ENCODE data around the gene WDPCP.
"Not testable (repeated sequence)": the region's sequence is repeated elsewhere in the genome, so short reads cannot be mapped to it uniquely, and the experiment has no call there.

Gene WDPCP

GRCh38 chr2:63186331-63186730 is 401.9 kb downstream of the WDPCP start:
- H3K4me3 ChIP-seq (ENCODE audit: low read length): no peak overlapping the region
- TF ChIP-seq ZNF274 (IDR thresholded peaks at IDR 0.05; ENCODE audit: low read depth, low read length): no peak

DNA sequence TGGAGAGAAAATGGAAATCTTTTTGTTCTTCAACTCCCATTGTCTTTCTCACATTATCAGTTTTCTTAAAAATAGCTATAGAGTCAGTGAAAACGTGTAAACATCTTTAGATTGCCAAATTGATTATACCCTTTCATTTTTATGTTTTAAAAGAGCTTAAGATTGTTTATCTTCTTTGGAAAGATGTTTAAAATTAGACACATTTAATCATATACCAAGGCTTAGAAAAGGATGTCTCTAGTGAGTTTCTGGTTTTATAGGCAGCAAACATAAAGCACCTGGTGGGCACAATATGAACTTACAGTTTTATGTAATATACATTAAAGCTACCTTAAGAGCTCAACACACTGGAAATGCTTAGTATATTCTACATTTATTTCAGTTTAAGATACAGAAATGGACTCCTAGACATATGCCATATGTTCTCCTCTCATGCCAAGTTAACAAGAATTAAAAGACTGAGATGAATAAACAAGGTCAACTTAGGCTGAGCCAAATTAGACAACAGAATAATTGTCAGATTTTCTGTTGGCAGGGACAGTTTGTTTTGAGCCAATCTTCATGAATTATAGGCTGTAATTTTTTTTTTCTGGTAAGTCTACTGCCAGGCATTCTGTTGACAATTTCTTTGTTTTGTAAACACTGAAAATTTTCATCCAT is 425.0 kb downstream of the WDPCP start:
- H3K4me3 ChIP-seq (ENCODE audit: low read length): no peak overlapping the region
- no peak for TF ChIP-seq ZNF274 (IDR thresholded peaks at IDR 0.05; ENCODE audit: low read depth, low read length)

DNA sequence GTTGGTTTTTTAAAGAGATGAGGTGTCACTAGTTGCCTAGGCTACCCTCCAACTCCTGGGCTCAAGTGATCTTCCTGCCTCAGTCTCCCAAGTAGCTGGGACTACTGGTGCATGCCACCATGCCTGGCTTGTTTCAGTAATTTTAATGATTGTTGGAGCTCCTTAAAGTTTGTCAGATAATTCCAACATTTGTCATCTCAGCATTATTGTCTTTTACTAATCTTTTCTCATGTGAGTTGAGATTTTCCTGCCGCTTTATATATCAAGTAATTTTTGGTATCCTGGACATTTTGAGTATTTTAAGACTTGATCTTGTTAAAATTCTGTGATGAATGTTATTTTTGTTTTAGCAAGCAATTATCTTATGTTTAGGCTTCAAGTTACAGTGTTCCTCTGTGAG is 429.0 kb downstream of the WDPCP start:
- no peak overlapping the region for H3K4me3 ChIP-seq (ENCODE audit: low read length)
- no peak for TF ChIP-seq ZNF274 (IDR thresholded peaks at IDR 0.05; ENCODE audit: low read depth, low read length)

DNA sequence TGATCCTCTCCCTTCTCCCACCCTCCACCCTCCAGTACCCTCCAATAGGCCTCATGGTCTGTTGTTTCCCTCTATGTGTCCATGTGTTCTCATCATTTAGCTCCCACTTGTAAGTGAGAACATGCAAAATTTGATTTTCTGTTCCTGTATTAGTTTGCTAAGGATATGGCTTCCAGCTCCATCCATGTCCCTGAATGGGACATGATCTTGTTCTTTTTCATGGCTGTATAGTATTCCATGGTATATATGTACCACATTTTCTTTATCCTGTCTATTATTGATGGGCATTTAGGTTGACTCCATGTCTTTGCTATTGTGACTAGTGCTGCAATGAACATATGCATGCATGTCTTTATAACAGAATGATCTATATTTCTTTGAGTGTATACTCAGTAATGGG is 451.6 kb downstream of the WDPCP start:
- not testable (repeated sequence) for H3K4me3 ChIP-seq (ENCODE audit: low read length)

- no peak for TF ChIP-seq ZNF274 (IDR thresholded peaks at IDR 0.05; ENCODE audit: low read depth, low read length)
- no peak overlapping the region for H3K4me3 ChIP-seq (ENCODE audit: low read length)
These were observed 456.3 kb downstream of the WDPCP start for GRCh38 chr2:63132020-63132419.

DNA sequence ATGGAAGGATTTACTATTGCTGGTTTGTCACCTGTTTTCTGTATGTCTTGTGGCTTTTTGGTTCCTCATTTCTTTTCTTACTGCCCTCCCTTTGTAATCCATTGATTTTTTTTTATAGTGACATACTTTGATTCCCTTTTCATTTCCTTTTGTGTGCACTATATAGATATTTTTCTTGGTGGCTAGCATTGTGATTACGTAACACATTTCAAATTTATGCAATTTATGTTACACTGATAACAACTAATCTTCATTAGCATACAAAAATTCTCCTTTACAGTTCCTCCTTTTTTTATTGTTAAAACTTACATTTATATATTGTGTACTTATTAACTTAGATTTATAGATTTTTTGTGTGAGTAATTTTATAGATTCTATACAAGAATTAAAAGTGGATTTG is 457.1 kb downstream of the WDPCP start:
- H3K4me3 ChIP-seq (ENCODE audit: low read length): no peak overlapping the region
- no peak for TF ChIP-seq ZNF274 (IDR thresholded peaks at IDR 0.05; ENCODE audit: low read depth, low read length)

- no peak for TF ChIP-seq ZNF274 (IDR thresholded peaks at IDR 0.05; ENCODE audit: low read depth, low read length)
- H3K4me3 ChIP-seq (ENCODE audit: low read length): no peak overlapping the region
These were observed 460.7 kb downstream of the WDPCP start for GRCh38 chr2:63127594-63127993.

DNA sequence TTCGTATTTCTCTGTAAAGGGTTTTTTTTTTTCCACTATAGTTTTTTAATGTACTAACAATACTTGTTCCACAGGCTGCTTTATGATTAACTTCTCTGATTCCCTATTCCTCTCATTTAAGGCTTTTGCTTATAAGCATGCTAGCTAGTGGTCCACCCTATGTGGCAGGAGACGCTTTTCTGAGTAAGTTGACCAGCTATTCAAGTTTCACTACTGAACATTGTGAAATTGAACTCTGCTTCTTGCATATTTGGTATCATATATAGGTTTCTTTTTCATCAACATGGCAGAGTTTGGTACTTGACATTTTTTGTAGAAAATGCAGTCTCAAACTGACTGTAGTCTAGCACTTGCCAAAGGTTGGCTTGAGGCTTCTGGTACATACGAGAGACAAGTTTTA is 463.4 kb downstream of the WDPCP start:
- no peak for TF ChIP-seq ZNF274 (IDR thresholded peaks at IDR 0.05; ENCODE audit: low read depth, low read length)
- H3K4me3 ChIP-seq (ENCODE audit: low read length): no peak overlapping the region

DNA sequence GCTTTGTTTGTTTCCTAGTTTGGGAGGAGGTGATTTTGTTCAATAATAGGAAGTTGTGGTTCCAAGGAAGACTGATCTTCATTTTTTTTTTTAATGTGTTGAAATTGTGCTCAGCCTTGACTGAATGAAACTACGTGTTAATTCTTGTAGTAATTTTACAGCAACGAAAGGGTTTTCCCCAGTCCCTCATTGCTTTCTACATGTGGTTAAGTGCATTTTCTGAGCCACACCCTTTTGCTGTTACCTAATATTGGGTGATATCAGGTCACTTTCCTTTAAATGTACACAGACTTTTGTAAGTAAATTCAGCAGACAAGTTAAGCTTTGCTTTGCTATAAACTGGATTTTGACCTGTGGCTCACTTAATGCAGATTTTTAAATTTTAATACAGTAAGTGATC is 464.1 kb downstream of the WDPCP start:
- H3K4me3 ChIP-seq (ENCODE audit: low read length): no peak overlapping the region
- TF ChIP-seq ZNF274 (IDR thresholded peaks at IDR 0.05; ENCODE audit: low read depth, low read length): no peak

DNA sequence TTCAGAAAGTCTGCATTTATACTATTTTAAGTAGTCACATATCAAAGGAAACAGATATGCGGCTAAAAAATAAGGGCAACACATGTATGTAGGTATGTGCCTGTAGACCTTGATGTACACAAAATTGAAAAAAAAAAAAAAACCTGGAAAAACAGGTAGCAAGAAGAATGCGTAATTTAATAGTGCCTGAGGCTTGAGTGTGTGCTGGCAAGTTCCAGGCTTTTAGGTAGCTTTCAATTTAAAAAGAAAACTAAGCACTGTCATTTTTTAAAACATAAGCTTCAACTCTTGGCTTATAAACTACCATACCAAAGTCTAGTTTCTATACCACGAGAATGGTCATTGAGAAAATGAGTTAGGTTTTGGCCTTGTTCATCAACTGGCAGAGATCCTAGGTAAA is 465.4 kb downstream of the WDPCP start:
- H3K4me3 ChIP-seq (ENCODE audit: low read length): no peak overlapping the region
- no peak for TF ChIP-seq ZNF274 (IDR thresholded peaks at IDR 0.05; ENCODE audit: low read depth, low read length)

- H3K4me3 ChIP-seq (ENCODE audit: low read length): no peak overlapping the region
- no peak for TF ChIP-seq ZNF274 (IDR thresholded peaks at IDR 0.05; ENCODE audit: low read depth, low read length)
These were observed 467.0 kb downstream of the WDPCP start for GRCh38 chr2:63121055-63121834.

- no peak overlapping the region for H3K4me3 ChIP-seq (ENCODE audit: low read length)
- no peak for TF ChIP-seq ZNF274 (IDR thresholded peaks at IDR 0.05; ENCODE audit: low read depth, low read length)
These were observed 469.5 kb downstream of the WDPCP start for GRCh38 chr2:63118821-63119220.

GRCh38 chr2:63104482-63104881 is 483.8 kb downstream of the WDPCP start:
- no peak overlapping the region for H3K4me3 ChIP-seq (ENCODE audit: low read length)
- no peak for TF ChIP-seq ZNF274 (IDR thresholded peaks at IDR 0.05; ENCODE audit: low read depth, low read length)

- no peak for TF ChIP-seq ZNF274 (IDR thresholded peaks at IDR 0.05; ENCODE audit: low read depth, low read length)
These were observed 486.3 kb downstream of the WDPCP start for GRCh38 chr2:63101954-63102353.

GRCh38 chr2:63099032-63099431 is 489.2 kb downstream of the WDPCP start:
- no peak overlapping the region for H3K4me3 ChIP-seq (ENCODE audit: low read length)
- TF ChIP-seq ZNF274 (IDR thresholded peaks at IDR 0.05; ENCODE audit: low read depth, low read length): no peak

More at GRCh38 chr2:63101954-63102353, 486.3 kb downstream of the WDPCP start:
- H3K4me3 ChIP-seq (ENCODE audit: low read length): no peak overlapping the region
